ENCODE data around the gene FARP2.
A peak's percentile ranks its signal among the peaks of the same experiment; 100 is the strongest.

The FARP2 gene

DNA sequence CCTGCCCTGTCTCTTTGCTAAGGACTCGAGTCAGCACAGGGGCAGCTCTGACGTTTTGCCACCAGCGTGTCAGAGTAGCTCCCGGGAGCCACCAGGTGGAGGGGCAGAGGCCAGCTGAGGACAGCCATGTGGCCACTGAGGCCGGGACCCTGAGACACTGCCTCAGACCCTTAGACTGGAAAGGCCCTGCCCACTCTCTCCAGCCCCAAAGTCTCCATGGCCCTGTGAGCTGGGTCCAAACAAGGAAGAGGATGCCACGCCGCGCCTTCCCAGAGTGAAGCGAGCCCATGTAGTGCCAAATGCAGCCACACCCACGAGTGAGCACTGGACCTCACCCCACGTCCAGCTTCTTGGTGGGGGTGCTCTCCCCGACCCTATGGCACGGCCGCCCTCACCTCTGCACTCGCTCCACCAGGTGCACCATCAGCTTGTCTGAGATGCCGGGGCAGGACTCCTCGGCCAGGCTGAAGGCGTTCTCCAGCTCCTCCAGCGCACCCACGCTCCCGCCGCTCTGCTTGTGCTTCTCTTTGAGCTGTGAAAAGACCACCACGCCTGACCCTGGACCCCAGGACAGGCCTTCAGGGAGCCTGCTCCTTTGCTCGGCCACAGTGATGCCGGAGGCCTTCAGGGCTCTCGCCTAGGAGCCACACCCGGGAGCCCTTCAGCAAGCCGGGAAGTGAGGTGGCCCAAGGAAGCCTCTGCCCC, 140.1 kb downstream of the FARP2 start:
- Mint-ChIP-seq H3K36me3 (peaks cover 40 to 57% of the 10 kb centered on the region in 2 donors), H3K4me1 (no peaks in the 10 kb centered on the region), H3K27ac (no peak overlapping the region), H3K27me3 (no peaks in the 10 kb centered on the region), H3K4me3 (no peak overlapping the region), H3K9me3 (no peaks in the 10 kb centered on the region)
- ATAC-seq (replicated peaks) (no peak), DNase-seq (no peak)

DNA sequence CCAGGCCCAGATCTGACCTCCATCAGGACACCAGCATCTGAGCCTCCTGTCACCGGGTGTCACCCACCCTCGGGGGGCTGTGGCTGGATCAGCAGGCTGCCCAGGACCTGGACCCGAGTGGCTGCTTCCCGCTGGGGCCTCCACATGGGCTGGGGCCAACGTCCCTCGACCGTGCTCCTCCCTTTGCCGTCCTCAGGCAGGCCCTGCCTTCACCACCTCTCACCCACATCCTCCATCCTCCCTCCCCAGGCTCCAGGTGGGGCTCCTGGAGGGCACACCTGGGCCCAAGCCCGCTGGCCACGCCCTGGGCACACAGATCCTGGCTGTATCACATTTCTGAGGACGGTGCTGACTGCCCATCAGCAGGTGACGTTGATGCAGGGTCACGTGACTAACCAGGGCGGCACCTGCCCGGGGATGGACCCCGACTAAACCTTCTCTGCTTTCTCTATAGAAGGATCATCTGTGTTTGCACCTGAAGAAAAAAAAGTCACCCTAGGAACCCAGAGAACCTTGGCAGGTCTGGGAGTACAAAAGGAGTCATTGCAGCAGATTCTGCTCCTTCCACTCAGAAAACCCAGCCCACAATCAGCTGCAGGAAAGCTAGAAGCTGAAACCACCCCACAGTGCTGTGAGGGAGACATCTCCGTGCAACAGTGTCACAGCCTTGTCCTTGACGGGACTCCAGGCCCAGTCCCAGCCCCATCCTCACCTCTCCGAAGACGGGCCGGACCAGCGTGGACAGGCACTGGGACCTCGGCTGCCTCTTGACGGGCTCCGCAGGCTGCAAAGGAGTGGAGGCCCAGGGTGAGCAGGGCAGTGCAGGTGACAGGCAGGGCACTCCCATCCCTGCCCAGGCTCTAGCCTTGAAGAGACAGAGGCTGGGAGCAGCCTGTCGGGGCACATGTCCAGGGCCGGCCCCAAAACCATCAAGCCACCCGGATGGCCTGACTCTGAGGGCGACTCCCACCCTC, 141.1 kb downstream of the FARP2 start:
- peak overlapping the region; percentile 37 for H3K27ac Mint-ChIP-seq
- no peak for ATAC-seq (replicated peaks)
- H3K36me3 Mint-ChIP-seq, result peaks cover 43 to 57% of the 10 kb centered on the region in 2 donors
- no peaks in the 10 kb centered on the region for H3K27me3 Mint-ChIP-seq
- H3K4me3 Mint-ChIP-seq, result no peak overlapping the region
- H3K4me1 Mint-ChIP-seq, result peaks cover 0 to 1% of the 10 kb centered on the region in 2 donors
- no peak for DNase-seq
- H3K9me3 Mint-ChIP-seq, result no peaks in the 10 kb centered on the region

DNA sequence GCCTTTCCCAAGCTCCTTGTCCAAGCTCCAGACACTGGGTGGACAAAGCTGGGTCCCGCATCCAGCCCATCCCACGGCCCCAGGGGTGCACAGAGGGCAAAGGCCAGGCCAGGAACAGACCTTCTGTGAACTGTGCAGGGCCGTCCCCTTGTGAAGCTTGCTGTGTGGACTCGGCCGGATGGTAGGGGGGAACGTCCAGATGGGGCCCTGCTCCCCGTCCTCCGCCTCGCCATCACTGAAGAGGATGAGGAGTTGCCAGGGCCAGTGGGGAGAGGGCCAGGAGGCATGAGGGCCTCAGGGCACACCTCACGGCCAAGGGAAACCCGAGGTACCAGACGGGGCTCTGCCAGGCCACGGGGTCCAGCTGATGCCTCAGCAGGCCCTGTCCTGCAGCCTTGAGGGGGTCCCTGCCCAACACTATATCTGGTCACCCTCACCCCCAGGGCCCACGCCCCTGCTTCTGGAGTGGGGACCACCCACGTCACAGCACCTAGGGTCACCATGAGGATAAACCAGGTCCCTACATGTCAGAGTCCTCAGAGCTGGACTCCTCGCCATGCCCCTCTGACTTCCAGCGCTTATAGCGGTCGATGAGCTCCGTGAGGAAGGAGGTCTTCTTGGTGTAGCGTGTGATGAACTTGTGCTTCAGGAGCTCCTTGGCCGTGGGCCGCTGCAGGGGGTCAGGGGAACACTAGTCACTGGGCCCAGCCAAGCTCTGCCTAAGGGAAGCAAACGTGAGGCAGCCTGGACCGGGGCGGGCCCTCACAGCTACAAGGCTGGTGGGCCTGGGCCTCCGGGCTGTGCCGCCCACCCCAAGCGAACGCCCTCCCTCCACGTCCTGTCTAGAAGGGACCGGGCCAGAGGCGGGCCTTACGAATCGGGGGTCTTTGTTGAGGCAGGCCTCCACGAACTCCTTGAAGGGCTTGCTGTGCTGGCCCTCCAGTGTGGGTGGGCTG, 142.3 kb downstream of the FARP2 start:
- Mint-ChIP-seq H3K27me3 (no peaks in the 10 kb centered on the region), H3K27ac (peak overlapping the region; percentile 51), H3K9me3 (no peaks in the 10 kb centered on the region), H3K4me3 (no peak overlapping the region), H3K36me3 (peaks cover 35 to 47% of the 10 kb centered on the region in 2 donors), H3K4me1 (peaks cover 0 to 1% of the 10 kb centered on the region in 2 donors)
- DNase-seq (no peak), ATAC-seq (replicated peaks) (no peak)

DNA sequence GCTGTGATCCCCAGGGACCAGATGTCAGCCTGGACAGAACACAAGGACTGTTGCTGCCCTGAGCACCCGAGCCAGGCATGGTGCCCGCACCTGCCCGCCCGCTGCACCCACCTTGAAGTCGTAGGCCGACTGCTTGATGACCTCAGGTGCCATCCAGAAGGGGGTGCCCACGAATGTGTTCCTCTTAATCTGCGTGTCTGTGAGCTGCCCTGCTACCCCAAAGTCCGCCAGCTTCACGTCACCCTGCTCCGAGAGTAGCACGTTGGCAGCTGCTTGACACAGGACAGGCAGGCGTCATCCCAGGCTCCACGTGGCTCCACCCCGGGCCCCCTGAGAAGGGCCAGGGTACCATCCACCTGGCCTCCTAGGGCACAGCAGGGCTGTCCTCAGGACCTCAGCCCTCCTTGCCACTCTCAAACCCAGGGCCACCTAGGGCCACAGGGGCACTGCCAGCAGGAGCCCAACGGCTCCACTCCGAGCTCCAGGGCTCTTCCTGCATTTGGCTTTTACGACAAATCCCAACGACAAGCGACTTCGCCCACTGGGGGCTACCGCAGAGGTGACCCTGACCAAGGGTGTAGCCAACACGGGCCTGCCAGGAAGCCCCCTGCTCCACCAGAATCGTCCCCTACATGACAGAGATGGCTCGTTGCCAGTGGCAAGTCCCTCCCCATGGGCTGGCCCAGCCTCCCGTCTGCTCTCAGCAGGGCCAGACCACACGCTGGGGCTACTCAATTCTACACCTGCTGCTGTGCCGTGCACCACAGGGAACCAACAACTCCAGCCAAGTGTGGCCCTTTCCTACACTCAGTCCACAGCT, 143.3 kb downstream of the FARP2 start:
- Mint-ChIP-seq H3K36me3 (peaks cover 36 to 40% of the 10 kb centered on the region in 2 donors), H3K4me3 (no peak overlapping the region), H3K9me3 (no peaks in the 10 kb centered on the region), H3K27me3 (no peaks in the 10 kb centered on the region), H3K27ac (no peak overlapping the region), H3K4me1 (peaks cover 0 to 1% of the 10 kb centered on the region in 2 donors)
- ATAC-seq (replicated peaks), result no peak
- DNase-seq, result no peak

DNA sequence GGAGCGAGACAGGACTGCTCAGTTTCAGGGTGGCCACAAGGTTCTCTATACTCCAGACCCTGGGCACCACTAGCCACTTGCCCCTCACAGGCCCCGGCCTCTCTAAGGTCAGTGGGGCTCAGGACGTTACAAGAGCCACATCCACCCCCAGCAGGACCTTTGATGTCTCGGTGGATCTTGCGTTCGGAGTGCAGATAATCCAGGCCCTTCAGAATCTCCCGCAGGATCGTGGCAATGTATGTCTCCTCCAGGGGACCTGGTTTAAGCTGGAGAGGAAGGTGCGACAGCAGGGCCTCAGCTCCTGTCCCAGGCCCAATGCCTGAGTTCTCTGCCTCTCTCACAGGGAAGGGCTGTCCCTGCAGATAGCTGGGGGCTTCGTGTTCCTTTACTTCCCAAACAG, 143.9 kb downstream of the FARP2 start:
- no peak overlapping the region for H3K27ac Mint-ChIP-seq
- no peaks in the 10 kb centered on the region for H3K9me3 Mint-ChIP-seq
- H3K4me1 Mint-ChIP-seq, result peaks cover 1 to 2% of the 10 kb centered on the region in 2 donors
- ATAC-seq (replicated peaks) (no peak), DNase-seq (no peak)
- peaks cover 34 to 38% of the 10 kb centered on the region in 2 donors for H3K36me3 Mint-ChIP-seq
- no peaks in the 10 kb centered on the region for H3K27me3 Mint-ChIP-seq
- H3K4me3 Mint-ChIP-seq, result no peak overlapping the region

DNA sequence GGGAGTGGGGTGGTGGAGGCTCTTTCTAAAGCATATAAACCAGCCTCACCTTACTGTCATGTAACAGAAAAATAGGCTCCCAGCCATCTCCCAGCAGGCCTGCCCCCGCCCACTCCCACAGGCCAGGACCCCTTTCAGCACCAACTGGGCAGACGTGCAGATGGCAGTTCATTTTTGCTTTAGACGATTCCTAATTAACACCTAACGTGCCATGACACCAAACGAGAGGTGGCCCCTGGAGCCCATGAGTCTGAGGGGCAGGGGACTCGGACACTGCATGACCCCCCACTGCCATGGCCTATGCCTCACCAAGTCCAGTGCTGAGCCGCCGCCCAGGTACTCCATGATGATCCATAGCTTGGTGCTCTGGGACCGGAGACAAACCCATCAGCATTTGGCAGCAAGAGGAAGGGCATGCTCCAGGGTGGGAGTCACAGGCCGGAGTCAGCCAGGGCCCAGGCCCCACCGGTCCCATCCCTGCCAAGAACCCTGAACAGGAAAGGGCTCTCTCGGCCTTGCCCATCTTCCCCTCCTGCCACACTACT, 144.4 kb downstream of the FARP2 start:
- H3K4me1 Mint-ChIP-seq, result peaks cover 5 to 7% of the 10 kb centered on the region in 2 donors
- DNase-seq, result no peak
- peaks cover 30 to 42% of the 10 kb centered on the region in 2 donors for H3K36me3 Mint-ChIP-seq
- ATAC-seq (replicated peaks), result no peak
- H3K9me3 Mint-ChIP-seq, result no peaks in the 10 kb centered on the region
- no peaks in the 10 kb centered on the region for H3K27me3 Mint-ChIP-seq
- no peak overlapping the region for H3K27ac Mint-ChIP-seq
- no peak overlapping the region for H3K4me3 Mint-ChIP-seq

DNA sequence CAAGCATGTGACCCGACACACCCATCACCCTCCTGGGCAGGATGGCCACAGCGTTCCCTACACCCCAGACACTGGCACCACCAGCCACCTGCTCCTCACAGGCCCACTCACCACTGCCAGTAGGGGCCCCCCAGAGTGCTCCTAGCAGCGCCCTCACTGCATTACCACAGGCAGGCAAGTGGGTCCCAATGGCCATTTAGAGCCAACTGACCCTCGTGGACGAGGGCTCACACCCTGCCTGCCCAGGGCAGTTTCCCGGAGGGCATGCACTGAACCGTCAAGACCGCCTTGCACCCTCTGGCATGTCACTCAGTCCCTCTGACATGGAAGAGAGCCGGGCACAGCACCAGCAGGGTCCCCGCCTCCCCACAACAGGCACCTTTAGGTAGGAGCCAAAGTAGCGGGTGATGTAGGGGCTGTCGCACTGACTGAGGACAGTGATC, 145.0 kb downstream of the FARP2 start:
- DNase-seq (no peak), ATAC-seq (replicated peaks) (no peak)
- Mint-ChIP-seq H3K27ac (no peak overlapping the region), H3K36me3 (peaks cover 30 to 42% of the 10 kb centered on the region in 2 donors), H3K4me3 (no peak overlapping the region), H3K27me3 (no peaks in the 10 kb centered on the region), H3K9me3 (no peaks in the 10 kb centered on the region), H3K4me1 (peaks cover 6 to 9% of the 10 kb centered on the region in 2 donors)

DNA sequence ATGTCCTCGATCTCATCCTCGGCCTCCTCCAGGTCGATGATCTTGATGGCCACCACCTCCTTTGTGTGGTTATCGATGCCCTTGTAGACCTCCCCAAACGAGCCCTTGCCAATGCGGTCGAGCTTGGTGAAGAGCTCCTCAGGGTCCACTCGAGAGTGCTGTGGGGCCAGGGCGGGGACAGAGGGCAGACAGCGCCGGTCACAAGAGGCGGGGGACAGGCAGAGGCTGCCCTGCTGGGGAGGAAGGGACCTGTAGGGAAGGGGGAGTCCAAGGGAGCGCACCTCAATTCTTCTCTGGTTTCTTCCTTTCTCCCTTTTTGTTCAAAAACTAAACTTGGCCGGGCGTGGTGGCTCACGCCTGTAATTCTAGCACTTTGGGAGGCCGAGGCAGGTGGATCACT, 145.5 kb downstream of the FARP2 start:
- DNase-seq, result no peak
- ATAC-seq (replicated peaks), result no peak
- peaks cover 7 to 13% of the 10 kb centered on the region in 2 donors for H3K4me1 Mint-ChIP-seq
- no peak overlapping the region for H3K27ac Mint-ChIP-seq
- no peaks in the 10 kb centered on the region for H3K9me3 Mint-ChIP-seq
- H3K4me3 Mint-ChIP-seq, result no peak overlapping the region
- H3K36me3 Mint-ChIP-seq, result peaks cover 26 to 40% of the 10 kb centered on the region in 2 donors
- H3K27me3 Mint-ChIP-seq, result no peaks in the 10 kb centered on the region

DNA sequence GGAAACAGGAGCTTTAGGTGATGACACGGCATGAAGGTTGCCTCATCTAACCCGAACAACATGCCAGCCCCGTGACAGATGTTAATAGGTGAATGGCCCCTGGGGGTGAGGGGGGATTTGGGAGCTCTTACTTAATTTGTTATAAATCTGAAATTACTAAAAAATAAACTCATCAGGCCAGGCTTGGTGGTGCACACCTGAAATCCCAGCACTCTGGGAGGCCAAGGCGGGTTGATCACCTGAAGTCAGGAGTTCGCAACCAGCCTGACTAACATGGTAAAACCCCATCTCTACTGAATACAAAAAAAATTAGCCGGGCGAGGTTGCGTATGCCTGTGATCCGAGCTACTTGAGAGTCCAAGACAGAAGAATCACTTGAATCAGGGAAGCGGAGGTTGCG, 146.2 kb downstream of the FARP2 start:
- no peak for DNase-seq
- Mint-ChIP-seq H3K9me3 (no peaks in the 10 kb centered on the region), H3K4me3 (no peak overlapping the region), H3K36me3 (peaks cover 21 to 36% of the 10 kb centered on the region in 2 donors), H3K27ac (no peak overlapping the region), H3K4me1 (peaks cover 10 to 21% of the 10 kb centered on the region in 2 donors), H3K27me3 (no peaks in the 10 kb centered on the region)
- ATAC-seq (replicated peaks), result no peak

DNA sequence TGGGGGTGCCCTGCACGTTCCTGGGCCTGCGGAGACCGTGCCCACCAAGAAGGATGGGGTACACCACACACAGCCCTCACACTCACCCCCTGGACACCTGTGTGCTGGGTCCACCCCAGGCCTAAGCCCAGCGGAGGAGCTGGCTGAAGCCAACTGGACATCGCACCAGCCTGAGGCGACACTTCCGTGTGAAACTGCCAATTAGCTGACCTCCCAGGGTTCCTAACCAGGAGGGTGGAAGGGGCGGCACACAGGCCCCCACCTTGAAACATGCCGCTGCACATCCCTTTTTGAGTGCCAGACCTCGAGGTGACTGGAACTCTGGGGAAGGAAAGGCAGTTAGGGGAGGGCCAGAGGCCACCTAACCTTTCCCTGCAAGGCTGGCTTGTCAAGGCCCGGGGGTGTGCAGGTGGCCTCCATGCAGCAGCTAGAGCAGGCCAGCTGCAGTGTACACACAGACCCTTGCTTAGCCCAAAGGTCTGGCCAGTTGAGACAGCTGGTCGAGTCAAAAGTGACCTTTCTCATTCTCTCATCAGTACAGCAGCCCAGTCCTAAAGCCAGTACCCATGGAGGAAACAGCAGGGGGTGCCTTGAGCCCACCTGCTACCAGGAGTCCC, 147.8 kb downstream of the FARP2 start:
- Mint-ChIP-seq H3K4me3 (no peak overlapping the region), H3K4me1 (peaks cover 13 to 27% of the 10 kb centered on the region in 2 donors), H3K27me3 (no peaks in the 10 kb centered on the region), H3K36me3 (peaks cover 15 to 25% of the 10 kb centered on the region in 2 donors), H3K27ac (peak overlapping the region; percentile 25), H3K9me3 (no peaks in the 10 kb centered on the region)
- DNase-seq, result no peak
- ATAC-seq (replicated peaks), result no peak

DNA sequence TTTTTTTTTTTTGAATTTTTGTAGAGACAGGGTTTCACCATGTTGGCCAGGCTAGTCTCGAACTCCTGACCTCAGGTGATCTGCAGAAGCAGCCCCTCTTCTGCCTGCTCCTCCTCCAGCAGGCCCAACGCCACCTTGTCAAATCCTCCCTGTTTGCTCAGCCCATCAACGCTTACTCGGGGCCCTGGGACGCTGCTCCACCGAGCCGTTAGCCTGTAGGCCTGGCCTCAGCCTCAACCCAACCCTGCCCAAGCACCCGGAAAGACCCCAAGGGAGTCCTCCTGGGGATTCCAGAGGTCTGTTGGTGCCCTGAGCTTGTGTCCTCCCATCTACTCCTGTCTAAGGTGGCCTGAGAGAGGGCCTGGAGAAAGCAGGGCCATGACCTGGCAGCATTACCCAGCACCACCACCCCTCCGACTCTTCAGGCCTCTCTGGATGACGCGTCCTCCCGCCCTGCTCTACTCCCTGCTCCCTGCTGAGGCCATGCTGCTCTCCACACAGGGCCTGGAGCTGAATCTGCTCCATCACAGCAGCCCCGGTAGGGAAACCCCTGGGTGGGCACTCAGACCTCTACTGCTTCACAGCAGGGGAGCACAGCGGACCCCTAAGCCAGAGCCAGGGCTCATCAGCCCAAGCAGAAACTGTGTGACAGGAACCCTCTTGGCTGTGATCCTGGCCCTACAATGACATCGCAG, 149.1 kb downstream of the FARP2 start:
- H3K4me3 Mint-ChIP-seq, result no peak overlapping the region
- peaks cover 17 to 35% of the 10 kb centered on the region in 2 donors for H3K4me1 Mint-ChIP-seq
- H3K36me3 Mint-ChIP-seq, result peaks cover 12 to 16% of the 10 kb centered on the region in 2 donors
- no peak for ATAC-seq (replicated peaks)
- no peaks in the 10 kb centered on the region for H3K9me3 Mint-ChIP-seq
- no peak for DNase-seq
- H3K27me3 Mint-ChIP-seq, result no peaks in the 10 kb centered on the region
- H3K27ac Mint-ChIP-seq, result no peak overlapping the region

DNA sequence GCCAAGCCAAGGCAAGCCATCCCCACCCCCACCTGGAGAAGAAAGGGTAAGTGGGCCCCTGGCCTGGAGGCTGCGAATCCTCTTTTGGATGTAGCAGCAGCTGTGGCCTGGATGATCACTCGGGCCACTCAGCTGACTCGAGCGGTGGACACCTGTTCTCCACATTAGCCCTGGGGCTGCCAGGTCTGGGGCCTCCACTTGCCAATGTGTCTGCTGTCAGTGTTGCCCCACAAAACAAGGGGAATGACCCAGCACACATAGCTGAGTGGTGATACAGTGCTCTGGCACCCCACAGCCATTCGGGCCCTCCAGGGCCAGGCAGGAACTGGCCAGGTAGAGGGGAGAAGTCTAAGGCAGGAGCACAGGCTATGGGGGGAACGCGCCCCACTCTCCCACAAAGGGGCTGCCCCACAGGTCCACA, 149.7 kb downstream of the FARP2 start:
- no peaks in the 10 kb centered on the region for H3K9me3 Mint-ChIP-seq
- H3K4me3 Mint-ChIP-seq, result no peak overlapping the region
- H3K27ac Mint-ChIP-seq, result no peak overlapping the region
- DNase-seq (no peak), ATAC-seq (replicated peaks) (no peak)
- no peaks in the 10 kb centered on the region for H3K27me3 Mint-ChIP-seq
- H3K4me1 Mint-ChIP-seq, result peaks cover 17 to 35% of the 10 kb centered on the region in 2 donors
- H3K36me3 Mint-ChIP-seq, result peaks cover 12% of the 10 kb centered on the region in 2 donors

Measured in stimulated activated naive B cell treated with anti-CD40 and anti-IgM and Interleukin-4, amounts not matched to agents 10 μg/mL and 1 μg/mL and 100 μg/mL, for 72 hours (primary cell).